ENCODE results near the gene LRRC72.

The LRRC72 gene

DNA sequence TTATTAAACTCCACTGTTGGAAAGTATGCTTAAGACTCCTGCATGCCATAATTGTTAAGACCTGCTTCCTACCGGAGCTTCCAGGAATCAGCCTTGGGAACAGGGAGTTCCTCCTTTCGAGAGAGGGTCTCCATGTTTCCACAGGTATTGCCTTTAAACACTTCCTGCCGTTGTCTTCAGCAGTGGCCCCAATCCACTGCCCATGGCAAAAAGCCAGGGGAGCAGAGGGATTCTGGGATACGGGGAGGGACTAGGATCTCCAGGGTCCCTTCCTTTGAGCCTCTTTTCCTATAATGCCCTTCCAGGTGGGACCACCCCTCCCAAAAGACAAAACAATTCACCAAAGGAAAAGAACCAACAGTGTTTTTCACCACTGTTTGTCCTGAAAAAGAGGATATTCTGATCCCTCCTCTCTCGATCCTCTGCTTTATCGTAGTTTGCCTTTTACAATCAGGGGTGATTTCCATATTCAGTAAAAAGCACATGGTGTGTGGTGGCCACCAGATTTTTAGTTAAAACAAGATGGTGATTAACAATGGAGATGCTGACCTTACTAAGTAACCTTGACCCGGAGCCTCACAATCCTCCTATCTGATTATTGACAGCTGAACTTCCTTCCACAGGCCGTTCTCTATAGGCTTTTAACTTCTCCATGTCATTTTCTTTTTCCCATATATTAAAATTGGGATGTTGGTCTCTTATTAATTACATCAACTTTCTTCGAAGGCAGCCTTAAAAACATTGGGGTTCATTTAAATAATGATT lies 36.0 kb downstream of the LRRC72 start:
- TF ChIP-seq ZNF565 (CRISPR knock-in tag; conservative IDR thresholded peaks at IDR 0.05; ENCODE audit: low read depth) (no peak), ZNF70 (CRISPR knock-in tag; IDR thresholded peaks at IDR 0.05) (no peak), ZFP3 (CRISPR knock-in tag; IDR thresholded peaks at IDR 0.05) (no peak), TOX (CRISPR knock-in tag; IDR thresholded peaks at IDR 0.05; ENCODE audit: borderline replicate concordance) (no peak), SNAI2 (CRISPR knock-in tag; IDR thresholded peaks at IDR 0.05) (no peak), OSR1 (CRISPR knock-in tag; IDR thresholded peaks at IDR 0.05) (no peak), RARB (CRISPR knock-in tag; IDR thresholded peaks at IDR 0.05) (no peak), ESRRG (CRISPR knock-in tag; IDR thresholded peaks at IDR 0.05) (no peak)
- TF ChIP-seq, protein P1, sequence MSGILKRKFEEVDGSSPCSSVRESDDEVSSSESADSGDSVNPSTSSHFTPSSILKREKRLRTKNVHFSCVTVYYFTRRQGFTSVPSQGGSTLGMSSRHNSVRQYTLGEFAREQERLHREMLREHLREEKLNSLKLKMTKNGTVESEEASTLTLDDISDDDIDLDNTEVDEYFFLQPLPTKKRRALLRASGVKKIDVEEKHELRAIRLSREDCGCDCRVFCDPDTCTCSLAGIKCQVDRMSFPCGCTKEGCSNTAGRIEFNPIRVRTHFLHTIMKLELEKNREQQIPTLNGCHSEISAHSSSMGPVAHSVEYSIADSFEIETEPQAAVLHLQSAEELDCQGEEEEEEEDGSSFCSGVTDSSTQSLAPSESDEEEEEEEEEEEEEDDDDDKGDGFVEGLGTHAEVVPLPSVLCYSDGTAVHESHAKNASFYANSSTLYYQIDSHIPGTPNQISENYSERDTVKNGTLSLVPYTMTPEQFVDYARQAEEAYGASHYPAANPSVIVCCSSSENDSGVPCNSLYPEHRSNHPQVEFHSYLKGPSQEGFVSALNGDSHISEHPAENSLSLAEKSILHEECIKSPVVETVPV (CRISPR knock-in tag; IDR thresholded peaks at IDR 0.05), result no peak
- TF ChIP-seq, protein P2, sequence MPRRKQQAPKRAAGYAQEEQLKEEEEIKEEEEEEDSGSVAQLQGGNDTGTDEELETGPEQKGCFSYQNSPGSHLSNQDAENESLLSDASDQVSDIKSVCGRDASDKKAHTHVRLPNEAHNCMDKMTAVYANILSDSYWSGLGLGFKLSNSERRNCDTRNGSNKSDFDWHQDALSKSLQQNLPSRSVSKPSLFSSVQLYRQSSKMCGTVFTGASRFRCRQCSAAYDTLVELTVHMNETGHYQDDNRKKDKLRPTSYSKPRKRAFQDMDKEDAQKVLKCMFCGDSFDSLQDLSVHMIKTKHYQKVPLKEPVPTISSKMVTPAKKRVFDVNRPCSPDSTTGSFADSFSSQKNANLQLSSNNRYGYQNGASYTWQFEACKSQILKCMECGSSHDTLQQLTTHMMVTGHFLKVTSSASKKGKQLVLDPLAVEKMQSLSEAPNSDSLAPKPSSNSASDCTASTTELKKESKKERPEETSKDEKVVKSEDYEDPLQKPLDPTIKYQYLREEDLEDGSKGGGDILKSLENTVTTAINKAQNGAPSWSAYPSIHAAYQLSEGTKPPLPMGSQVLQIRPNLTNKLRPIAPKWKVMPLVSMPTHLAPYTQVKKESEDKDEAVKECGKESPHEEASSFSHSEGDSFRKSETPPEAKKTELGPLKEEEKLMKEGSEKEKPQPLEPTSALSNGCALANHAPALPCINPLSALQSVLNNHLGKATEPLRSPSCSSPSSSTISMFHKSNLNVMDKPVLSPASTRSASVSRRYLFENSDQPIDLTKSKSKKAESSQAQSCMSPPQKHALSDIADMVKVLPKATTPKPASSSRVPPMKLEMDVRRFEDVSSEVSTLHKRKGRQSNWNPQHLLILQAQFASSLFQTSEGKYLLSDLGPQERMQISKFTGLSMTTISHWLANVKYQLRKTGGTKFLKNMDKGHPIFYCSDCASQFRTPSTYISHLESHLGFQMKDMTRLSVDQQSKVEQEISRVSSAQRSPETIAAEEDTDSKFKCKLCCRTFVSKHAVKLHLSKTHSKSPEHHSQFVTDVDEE (CRISPR knock-in tag; IDR thresholded peaks at IDR 0.05), result no peak
- no peak for ATAC-seq

DNA sequence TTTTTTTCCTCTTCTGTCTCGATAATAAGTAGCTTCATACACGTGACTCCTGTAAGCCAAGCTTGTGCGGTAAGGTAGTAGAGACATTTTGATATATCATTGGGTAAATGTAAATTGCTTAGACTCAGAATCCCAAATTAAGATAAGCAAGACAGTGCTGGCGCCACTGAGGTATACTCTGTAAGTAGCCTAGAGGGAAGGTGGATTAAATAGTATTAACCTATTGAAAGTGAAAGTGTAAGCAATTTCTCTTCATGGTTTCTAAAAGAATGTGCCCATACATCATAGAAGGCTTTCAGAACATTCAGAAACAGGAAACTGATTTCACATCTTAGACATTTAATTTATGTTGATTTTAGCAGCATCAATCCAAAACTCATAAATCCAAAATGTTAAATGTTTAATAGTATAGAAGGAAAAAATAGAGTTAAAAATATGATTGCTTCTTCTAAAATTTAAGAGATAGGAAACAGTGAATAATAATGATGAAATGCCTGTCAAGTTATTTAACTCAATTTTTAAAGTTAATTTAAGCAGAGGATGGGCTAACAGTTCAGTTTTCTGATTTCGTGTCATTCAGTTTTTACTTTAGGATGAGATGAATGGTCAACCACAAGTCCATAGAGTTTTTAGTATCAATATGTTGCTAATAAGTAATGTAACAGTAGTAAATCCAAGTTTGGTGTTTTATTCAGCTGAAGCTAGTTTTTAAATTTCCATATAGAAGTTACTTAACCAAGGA lies 36.8 kb downstream of the LRRC72 start:
- TF ChIP-seq ZFP3 (CRISPR knock-in tag; IDR thresholded peaks at IDR 0.05) (no peak), TOX (CRISPR knock-in tag; IDR thresholded peaks at IDR 0.05; ENCODE audit: borderline replicate concordance) (peak; percentile 31; the same call in 1 of the 2 replicates)
- peak; percentile 37 for ATAC-seq

DNA sequence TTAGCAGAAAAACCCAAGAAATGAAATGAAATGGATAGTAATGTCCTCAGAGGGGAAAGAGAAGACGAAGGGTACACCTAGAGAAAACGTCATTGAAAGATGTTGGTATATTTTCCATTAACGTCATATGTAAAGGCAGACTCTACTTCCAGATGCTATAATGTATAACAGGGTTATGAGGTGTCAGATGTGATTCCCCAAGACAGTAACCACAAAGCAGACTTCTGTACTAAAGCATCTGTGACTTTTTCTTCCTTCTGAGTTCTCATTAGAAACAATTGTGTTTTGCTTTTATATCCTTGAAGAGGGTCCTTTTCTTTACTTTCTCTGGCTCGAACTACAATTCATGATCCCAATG lies 37.4 kb downstream of the LRRC72 start:
- no peak; the same call in none of the 3 replicates for ATAC-seq
- no peak for TF ChIP-seq RARB (CRISPR knock-in tag; IDR thresholded peaks at IDR 0.05)
- TF ChIP-seq, protein P1 (CRISPR knock-in tag; IDR thresholded peaks at IDR 0.05), result no peak
- TF ChIP-seq, protein P3, sequence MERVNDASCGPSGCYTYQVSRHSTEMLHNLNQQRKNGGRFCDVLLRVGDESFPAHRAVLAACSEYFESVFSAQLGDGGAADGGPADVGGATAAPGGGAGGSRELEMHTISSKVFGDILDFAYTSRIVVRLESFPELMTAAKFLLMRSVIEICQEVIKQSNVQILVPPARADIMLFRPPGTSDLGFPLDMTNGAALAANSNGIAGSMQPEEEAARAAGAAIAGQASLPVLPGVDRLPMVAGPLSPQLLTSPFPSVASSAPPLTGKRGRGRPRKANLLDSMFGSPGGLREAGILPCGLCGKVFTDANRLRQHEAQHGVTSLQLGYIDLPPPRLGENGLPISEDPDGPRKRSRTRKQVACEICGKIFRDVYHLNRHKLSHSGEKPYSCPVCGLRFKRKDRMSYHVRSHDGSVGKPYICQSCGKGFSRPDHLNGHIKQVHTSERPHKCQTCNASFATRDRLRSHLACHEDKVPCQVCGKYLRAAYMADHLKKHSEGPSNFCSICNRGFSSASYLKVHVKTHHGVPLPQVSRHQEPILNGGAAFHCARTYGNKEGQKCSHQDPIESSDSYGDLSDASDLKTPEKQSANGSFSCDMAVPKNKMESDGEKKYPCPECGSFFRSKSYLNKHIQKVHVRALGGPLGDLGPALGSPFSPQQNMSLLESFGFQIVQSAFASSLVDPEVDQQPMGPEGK (CRISPR knock-in tag; IDR thresholded peaks at IDR 0.05; ENCODE audit: borderline replicate concordance), result no peak
- no peak for TF ChIP-seq CSDC2 (CRISPR knock-in tag; IDR thresholded peaks at IDR 0.05)
- no peak for TF ChIP-seq ZFP30 (CRISPR knock-in tag; IDR thresholded peaks at IDR 0.05)
- TF ChIP-seq ZNF70 (CRISPR knock-in tag; IDR thresholded peaks at IDR 0.05), result no peak
- TF ChIP-seq BACH2 (CRISPR knock-in tag; IDR thresholded peaks at IDR 0.05; ENCODE audit: borderline replicate concordance), result no peak
- TF ChIP-seq, protein P4, sequence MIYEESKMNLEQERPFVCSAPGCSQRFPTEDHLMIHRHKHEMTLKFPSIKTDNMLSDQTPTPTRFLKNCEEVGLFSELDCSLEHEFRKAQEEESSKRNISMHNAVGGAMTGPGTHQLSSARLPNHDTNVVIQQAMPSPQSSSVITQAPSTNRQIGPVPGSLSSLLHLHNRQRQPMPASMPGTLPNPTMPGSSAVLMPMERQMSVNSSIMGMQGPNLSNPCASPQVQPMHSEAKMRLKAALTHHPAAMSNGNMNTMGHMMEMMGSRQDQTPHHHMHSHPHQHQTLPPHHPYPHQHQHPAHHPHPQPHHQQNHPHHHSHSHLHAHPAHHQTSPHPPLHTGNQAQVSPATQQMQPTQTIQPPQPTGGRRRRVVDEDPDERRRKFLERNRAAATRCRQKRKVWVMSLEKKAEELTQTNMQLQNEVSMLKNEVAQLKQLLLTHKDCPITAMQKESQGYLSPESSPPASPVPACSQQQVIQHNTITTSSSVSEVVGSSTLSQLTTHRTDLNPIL (CRISPR knock-in tag; IDR thresholded peaks at IDR 0.05; ENCODE audit: low read depth), result no peak
- TF ChIP-seq SNAI2 (CRISPR knock-in tag; IDR thresholded peaks at IDR 0.05), result no peak
- no peak for TF ChIP-seq ZNF565 (CRISPR knock-in tag; conservative IDR thresholded peaks at IDR 0.05; ENCODE audit: low read depth)
- TF ChIP-seq, protein P5, sequence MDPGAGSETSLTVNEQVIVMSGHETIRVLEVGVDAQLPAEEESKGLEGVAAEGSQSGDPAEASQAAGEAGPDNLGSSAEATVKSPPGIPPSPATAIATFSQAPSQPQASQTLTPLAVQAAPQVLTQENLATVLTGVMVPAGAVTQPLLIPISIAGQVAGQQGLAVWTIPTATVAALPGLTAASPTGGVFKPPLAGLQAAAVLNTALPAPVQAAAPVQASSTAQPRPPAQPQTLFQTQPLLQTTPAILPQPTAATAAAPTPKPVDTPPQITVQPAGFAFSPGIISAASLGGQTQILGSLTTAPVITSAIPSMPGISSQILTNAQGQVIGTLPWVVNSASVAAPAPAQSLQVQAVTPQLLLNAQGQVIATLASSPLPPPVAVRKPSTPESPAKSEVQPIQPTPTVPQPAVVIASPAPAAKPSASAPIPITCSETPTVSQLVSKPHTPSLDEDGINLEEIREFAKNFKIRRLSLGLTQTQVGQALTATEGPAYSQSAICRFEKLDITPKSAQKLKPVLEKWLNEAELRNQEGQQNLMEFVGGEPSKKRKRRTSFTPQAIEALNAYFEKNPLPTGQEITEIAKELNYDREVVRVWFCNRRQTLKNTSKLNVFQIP (CRISPR knock-in tag; IDR thresholded peaks at IDR 0.05; ENCODE audit: borderline replicate concordance, low read depth), result no peak
